DMS114 treated with DMSO at 0.1 percent for 48 hours (cell line): Measurements from ENCODE around the gene MAS1L.

Experiments
- DNase-seq: peaks from one replicate; lab custom pipeline; 2025; ENCODE audit not compliant: unreplicated experiment; lab: John Stamatoyannopoulos, UW

The MAS1L gene, protein sequence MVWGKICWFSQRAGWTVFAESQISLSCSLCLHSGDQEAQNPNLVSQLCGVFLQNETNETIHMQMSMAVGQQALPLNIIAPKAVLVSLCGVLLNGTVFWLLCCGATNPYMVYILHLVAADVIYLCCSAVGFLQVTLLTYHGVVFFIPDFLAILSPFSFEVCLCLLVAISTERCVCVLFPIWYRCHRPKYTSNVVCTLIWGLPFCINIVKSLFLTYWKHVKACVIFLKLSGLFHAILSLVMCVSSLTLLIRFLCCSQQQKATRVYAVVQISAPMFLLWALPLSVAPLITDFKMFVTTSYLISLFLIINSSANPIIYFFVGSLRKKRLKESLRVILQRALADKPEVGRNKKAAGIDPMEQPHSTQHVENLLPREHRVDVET

DNA sequence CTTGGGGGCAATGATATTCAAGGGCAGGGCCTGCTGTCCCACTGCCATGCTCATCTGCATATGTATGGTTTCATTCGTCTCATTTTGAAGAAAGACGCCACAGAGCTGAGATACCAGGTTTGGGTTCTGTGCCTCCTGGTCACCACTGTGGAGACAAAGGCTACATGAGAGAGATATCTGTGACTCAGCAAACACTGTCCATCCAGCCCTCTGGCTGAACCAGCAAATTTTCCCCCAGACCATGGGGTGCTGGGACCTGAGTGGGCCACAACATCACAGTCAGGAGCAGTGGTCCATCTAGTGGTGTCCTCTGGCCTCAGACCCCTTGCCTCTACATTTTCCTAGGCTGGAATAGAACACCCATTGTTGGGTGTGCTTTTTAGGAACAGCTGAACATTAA is at the start of gene MAS1L:
Gene MAS1L, minus strand, starts transcription at position 297 of the 400 bp plus-strand sequence. Its CDS starts 54 bp downstream, at position 243.
- DNase-seq: no peak

DNA sequence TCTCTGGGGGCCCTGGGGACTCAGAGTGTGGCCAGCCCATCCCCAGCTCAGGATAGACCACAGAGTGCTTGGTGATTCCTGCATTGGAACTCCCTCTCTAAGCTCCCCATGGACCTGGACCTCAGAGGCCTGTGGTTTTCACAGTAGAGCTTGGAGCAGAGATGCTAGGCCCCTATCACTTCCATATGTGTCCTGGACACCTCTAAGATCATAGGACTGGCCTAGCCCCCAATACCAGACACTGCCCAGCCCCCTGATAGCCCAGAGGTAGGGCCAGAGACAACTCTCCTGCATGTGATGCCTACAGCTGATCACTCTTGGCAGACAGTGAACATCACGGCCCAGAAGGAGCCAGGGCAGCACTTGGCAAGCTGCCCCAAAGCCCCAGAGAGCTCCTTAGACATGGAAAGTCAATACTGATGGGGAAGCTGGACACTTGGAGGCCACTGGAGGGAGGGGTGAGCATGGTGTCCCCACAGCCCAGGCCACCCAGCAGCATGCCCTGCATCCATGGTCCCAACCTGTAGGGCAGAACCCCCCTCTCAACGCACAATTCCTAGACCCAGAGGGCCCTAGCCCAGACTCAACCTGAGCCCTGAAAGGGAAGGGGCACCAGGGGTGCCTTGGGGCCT is 44.7 kb upstream of the MAS1L start:
- DNase-seq: no peak

DNA sequence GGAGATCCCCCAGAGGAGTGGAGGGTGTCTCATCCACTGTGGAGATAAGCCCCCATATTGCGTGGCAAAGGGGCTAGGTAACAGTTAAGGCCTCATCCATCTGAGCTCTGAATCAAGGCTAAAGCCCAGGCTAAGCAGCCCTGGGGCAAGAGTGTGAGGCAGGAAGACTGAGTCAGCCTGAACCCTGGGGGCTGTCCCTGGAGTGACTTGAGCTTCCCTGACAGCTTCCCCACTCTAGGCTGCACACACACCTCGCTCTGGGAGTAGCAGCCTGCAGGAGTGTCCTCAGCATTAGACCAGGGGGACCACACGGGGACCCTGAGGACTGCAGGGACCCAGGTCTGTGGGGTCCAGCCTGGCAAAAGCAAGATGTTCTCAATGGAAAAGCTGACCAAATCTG is 43.9 kb upstream of the MAS1L start:
- no peak for DNase-seq

DNA sequence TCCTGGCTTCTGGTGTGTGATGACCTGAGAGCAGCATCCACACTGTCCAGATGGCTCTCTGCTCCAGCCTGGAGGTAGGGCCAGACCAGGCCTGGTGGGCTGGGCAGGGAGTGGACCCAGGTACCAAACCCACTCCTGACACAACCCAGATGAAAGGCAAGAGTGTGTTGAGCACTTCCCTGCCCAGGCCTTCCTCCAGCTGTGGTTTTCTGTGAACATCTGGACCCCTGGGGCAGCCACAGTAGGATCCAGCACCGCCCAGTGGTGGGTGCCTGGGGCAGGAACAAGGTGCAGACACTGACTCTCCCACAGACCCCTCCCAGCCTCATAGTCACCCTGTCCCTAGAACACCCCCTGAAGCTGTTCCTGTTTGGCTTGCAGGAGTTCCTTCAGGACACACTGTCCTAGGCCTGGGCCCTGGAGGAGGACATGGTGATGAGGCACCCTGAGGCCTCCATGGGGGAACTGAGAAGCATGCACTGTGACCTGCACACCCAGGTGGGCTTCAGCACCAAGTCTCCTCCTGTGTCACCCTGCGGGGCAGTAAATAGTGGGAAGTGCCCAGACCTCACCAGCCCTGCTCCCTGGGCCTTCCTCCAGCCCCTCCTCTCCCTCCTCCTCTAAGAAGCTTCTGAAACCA is 43.0 kb upstream of the MAS1L start:
- no peak for DNase-seq

DNA sequence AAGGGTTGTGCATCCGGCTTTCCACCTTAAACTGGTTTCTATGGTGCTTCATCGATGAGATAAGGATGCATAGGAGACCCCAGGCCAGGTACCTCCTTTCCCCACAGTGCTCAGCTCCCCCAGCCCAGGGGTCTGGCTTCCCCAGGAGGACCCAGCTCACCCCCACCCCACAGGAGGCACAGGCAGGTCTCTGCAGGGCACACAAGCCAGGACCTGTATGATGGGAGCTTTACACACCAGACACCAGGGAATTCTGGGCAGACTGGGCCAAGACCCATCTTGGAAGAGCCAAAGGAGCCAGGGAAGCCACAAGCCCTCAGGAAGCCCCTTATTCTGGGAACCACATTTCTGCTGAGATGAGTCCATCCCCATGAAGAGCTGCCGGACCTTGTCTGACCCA is 42.2 kb upstream of the MAS1L start:
- no peak for DNase-seq

DNA sequence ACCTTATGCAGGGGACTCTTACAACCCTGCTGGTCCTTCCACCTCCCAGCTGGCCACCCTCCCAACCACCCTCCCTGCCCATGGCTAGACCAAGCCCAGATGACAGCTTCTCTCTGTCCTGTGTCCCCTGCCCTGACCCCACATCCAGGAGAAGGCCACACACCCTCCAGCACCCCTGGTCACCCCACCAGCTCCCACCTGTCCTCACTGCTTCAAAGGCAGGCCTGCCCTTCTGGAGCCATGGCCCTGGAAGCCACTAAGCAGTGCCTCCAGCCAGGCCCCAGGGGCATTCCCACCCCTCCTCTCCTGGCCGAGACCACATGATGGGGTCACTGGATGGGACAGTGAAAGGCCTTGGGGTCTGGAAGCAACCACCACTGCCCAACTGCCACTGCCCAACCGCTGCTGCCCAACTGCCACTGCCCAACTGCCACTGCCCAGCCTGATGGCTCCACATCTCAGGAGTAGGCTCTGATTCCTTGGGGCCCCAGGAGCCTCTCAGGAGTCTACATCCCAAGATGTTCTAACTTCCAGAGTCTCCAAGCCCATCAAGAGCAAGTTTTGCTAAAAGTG is 41.3 kb upstream of the MAS1L start:
- no peak for DNase-seq

DNA sequence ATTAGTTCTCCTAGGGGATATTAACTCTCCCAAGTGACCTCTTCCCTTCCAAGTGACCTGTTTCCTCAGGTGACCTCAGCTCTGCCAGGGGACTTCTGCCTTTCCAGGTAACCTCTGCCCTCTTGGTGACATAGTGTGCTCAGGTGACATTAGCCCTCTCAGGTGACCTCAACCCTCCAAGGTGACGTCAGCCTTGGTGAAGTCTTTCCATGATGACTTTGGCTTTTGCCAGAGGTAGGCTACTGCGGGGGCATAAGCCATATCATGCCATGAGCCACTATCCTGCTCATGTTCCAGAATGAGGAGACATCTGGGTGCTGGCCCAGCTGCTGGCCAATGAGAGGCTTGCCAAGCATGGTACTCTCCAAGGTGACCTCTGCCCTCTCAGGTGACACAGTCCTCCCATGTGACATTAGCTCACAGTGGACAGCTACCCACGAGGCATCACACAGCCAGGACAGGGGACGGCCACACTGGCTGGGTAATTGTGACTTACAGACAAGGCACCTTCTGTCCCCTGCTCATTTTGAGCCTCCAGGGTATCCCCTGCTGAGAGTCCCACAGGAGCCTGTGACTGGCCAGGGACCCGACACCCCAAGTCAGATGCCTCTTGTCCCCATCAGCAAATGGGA is 40.7 kb upstream of the MAS1L start:
- no peak for DNase-seq

DNA sequence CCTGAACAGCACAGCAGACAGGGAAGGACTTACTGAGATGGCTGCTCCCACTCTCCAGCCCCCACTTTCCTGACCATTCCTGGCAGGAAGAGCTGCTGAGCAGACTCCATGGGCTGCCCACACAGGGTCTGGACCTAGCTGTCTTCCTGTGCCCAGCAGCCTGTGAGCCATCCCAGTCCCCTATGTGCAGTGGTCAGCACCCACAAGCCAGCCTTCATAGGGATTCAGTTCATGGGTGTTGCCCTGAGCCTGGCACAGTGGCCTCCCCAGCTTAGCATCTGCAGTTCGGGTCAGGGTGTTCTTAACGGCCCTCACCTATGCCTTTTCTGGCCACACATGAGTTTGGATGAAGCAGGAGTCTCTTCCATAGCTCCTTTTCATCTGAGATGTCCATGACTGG is 39.8 kb upstream of the MAS1L start:
- no peak for DNase-seq

DNA sequence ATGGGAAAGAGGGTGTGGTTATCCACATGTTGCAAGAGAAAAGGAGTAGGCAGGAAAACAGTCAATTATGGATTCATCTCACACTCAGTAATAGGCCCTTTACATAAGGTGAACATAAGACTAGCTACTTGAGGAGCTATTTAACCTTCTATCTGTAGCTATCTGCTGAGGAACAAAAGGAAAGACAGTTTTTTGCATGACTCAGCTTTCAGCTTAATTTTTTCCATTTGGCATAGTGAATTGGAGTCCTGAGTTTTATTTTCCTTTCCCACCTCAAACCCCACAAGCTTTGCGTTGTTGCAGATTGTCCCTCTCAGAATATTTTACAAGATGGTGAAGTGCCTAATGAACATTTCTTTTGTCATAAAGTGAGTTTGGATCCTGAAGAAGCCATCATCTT is 39.4 kb upstream of the MAS1L start:
- DNase-seq: no peak

DNA sequence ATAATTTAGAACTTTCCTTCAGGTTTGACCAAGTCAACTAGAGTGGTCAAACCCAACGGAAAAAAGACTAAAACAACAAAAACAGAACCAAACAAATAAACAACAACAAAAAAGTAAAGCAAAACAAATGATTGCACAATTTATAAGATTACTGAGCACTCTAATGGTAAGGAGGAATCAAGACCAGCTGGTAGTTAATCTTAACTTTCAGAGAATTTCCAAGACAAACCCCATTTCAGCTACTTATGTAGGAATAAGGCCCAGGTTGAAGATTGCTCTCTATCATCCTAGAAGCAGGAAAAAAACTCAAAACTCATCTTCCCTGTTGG is 37.5 kb upstream of the MAS1L start:
- no peak for DNase-seq

DNA sequence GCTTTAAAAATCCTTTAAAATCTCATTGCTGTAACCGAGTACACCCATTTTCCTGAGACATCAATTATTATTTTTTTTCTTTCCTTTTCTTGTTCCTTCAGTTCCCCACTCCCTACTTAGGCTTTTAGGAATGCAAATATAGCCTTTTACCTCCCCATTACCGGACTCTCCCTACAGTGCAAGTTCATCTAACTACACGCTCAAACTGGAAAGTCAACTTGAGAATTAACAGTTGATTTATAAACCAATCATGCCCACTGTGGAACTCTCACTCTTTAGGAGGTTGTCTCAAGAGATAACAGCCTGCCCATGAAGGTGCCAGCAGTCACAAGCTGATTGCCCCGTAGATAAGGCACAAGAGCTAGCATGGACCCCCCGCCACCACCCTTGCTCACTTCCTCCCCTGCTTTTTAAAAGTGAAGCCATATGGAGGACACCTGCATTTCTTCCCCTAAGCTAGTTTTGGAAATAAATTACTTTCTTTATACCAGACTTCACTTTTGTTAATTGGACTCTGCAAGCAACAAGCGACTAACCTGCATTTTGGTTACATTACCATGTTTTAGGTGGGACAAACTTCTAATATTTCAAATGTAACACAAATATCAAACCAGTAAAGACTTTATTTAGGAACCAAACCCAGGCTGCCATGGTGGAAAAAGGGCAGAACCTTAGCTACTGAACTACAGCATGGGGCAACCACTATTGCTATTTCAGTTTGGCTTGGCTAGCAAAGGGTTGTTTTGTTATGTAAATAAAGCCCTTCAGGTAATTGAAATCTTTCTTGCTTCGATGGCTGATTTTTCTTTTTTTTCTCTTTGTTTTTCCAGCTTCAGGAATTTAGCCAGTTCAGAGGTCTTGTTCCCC is 36.9 kb upstream of the MAS1L start:
- no peak for DNase-seq

DNA sequence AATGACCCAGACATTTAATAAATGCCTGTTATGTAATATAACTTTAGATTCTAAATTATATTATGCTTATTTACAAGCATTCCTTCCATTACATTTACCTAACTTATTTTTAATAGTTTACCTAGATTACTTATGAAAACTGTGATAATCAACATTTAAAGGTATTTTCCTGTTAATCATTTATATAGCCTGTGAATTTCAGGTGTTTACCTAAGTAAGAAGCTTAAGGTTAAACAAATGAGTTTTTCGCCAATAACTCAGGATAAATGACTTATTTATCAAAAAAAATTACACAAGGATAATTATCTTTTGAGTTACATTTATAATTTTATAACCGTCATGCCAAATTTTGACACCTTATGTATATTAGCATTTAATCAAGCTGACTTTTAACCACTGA is 36.3 kb upstream of the MAS1L start:
- no peak for DNase-seq

DNA sequence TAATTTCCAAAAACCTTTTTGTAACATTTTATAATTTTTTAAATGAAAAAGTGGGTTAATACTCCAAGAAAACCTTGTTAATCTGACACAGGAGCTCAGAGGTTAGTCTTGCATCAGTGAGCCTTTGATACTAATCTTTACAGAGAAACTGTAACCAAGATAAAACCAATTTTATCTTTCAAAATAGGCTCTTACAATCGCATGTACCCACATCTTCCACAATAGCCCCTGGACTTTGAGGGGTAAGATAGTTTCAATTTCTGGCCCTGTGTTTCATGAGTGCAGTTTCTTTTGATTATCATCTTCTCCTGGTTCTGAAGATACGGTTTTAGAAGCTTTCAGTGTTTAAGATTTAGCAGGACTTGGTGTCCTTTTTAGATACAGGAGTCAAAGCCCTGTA is 34.5 kb upstream of the MAS1L start:
- DNase-seq: no peak

DNA sequence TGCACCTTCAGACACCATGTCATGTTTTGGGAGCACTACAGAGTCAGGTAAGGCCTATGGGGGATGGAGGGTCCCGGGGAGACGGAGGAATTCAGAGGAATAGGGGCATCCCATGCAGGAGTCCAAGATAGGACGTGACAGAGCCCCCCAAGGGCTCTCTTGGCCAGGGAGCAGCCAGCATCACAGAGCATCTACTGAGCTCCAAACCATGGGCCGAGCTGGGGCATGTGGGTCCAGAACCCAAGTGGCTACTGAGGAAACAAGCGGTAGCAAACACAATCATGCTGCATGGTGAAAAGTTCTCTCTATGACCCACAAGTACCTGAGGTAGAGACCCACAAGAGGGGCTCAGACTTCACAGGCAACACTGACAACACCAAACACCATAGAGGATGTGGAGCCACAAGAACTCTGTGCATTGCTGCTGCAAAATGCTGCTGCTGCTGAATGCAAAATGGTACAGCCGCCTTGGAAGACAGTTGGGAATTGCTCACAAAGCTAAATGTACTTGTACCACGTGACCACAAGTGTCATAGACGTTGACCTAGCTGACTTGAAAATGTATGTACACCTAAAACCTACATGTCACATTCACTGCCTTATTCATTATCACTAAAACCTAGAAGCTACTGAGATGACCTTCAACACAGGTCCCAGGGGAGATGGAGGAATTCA is 33.4 kb upstream of the MAS1L start:
- DNase-seq: no peak

DNA sequence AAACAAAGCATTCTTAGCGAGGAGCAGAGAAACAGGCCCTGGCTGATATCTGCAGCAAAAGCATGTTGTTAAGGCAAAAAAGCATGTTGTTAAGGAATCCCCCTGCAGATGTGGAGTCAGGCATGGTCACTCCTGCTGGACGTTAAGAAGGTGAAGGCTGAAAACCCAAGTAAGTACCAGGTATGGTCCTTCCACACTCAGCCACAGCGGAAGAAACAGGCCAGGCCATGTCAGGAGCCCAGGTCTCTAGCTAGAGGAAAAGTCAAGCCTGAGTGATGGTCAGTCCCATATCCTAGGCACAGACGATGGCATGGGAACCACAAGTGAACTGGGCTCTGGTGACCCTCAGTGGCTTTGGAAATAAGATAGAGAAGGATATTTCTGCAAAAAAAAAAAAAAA is 32.5 kb upstream of the MAS1L start:
- no peak for DNase-seq

DNA sequence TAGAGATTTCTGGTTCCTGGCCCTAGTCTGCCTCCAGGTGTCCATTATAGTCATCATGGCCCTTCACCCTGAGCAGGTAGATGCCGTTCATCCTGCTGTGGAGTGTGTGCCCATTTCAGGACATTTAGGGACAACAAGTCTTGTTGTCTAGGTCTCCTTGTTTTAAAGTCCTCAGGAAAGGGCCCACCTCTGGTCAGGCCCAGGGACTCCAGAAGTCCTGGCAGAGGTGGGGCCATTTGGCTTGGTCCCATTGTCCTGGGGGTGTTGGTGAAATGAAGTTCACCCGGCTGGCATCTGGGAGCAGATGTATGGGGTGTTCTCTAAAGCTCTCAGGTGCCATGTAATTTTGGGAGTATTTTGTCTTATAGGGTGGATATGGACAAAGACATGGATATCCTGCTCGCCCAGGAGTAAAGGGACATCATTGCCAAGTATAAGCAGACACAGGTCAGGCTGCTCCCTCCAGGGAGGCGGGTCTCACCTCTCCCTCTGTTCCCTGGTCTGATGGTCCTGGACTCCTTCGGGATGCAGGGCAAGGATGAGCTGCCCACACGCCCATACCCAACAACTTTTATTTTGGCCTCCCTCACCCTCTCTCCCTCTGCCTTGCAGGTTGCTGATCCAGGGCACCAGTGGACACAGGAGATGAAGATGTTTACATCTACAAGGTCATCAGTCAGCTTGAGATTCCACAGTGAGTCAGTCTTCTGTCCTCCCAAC is 31.7 kb upstream of the MAS1L start:
- no peak for DNase-seq

DNA sequence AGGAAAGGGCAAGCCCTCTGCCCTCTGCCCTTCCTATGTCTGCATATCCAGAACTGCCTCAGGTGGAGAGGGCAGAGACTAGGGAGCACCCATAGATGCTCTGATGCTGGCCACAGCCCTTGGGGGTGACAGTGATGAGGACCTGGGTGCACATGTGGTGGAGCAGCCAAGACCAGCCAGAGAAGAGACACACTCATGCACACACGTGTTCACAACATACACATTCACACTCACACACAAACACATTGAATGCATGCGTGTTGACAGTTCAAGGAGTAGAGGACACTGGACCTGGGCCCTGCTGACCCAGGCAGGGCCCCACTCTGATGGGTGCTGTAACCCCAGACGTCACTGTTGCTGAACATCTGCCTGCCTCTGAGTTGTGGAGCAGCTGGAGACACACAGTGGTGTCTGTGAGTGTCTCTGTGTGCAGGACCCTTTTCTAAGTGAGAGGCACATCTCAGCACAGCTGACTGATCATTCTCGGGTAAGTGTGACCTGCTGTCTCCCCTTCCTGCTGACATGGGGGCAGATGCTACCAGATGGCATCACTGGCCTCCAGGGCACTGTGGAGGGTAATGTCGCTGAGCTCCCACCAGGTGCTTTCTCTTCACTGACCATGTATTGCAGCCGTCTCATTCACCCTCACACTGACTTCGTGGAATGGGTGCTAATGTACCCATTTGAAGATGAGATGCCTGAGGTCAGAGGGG is 30.1 kb upstream of the MAS1L start:
- no peak for DNase-seq

DNA sequence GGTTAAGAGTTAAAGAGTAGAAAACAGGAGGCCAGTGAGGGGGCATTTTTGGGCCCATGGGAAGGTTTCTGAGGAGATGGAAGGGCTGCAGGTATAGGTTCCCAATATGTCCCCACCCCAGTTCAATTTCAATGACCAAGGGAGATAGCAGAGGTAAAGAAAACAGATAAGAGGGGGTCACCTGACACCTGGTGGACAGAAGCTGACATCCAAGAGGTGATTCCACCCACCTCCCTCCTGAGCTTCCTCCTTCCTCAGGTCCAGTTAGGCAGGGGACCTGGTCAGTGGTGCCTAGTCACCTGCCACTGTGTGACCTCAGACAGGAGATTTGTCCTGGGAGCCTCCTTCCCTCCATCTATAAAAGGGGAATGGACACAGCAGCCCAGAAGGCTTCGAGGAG is 29.5 kb upstream of the MAS1L start:
- no peak for DNase-seq

DNA sequence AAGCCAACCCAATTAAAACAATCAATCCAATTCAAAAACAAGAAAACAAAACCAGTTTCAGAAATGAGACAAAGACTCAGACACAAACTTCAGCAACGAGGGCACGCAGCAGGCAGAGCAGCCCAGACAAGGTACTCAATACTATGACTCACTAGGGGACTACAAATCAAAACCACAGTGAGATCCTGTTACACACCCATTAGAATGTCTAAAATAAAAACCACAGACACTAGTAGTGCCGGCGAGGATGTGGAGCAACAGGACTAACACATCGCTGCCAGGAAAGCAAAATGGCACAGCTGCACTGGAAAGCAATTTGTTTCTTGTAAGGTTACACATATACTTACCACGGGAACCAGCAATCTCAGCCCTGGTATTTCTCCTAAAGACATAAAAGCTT is 28.4 kb upstream of the MAS1L start:
- DNase-seq: no peak
